Measurements from ENCODE around the gene PNISR.
"Not testable (repeated sequence)": the region's sequence is repeated elsewhere in the genome, so short reads cannot be mapped to it uniquely, and the experiment has no call there.

The PNISR gene, protein sequence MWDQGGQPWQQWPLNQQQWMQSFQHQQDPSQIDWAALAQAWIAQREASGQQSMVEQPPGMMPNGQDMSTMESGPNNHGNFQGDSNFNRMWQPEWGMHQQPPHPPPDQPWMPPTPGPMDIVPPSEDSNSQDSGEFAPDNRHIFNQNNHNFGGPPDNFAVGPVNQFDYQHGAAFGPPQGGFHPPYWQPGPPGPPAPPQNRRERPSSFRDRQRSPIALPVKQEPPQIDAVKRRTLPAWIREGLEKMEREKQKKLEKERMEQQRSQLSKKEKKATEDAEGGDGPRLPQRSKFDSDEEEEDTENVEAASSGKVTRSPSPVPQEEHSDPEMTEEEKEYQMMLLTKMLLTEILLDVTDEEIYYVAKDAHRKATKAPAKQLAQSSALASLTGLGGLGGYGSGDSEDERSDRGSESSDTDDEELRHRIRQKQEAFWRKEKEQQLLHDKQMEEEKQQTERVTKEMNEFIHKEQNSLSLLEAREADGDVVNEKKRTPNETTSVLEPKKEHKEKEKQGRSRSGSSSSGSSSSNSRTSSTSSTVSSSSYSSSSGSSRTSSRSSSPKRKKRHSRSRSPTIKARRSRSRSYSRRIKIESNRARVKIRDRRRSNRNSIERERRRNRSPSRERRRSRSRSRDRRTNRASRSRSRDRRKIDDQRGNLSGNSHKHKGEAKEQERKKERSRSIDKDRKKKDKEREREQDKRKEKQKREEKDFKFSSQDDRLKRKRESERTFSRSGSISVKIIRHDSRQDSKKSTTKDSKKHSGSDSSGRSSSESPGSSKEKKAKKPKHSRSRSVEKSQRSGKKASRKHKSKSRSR

GRCh38 chr6:99424761-99425646 is at the start of gene PNISR:
Gene PNISR, minus strand, starts transcription at chr6:99425308. Its CDS starts 10,649 bp downstream, at chr6:99414659.
- peak within 1 kb of the TSS; percentile 90 to 100 (median 99) for H3K27ac ChIP-seq
- H3K27me3 ChIP-seq, result no peaks in the 10 kb centered on the region
- H4K20me1 ChIP-seq, result peaks cover 41 to 47% (median 46%) of the 10 kb centered on the region in 11 experiments
- H3K4me1 ChIP-seq, result peaks cover 36 to 57% (median 52%) of the 10 kb centered on the region in 10 experiments
- peak within 1 kb of the TSS; percentile 85 to 99 (median 97) for H3K9ac ChIP-seq
- H3K4me2 ChIP-seq, result peak within 1 kb of the TSS; percentile 74 to 97 (median 91)
- peaks cover 7 to 56% (median 30%) of the 10 kb centered on the region in 11 experiments; a peak in 21 of 22 replicates for H3K36me3 ChIP-seq
- H3K9me3 ChIP-seq (replicated peaks in 1 of 11), result no peaks in the 10 kb centered on the region
- no peak for TF ChIP-seq Cebpa-rat (IDR thresholded peaks at IDR 0.05)
- peak within 1 kb of the TSS; percentile 69 to 90 (median 84) for H3K4me3 ChIP-seq

DNA sequence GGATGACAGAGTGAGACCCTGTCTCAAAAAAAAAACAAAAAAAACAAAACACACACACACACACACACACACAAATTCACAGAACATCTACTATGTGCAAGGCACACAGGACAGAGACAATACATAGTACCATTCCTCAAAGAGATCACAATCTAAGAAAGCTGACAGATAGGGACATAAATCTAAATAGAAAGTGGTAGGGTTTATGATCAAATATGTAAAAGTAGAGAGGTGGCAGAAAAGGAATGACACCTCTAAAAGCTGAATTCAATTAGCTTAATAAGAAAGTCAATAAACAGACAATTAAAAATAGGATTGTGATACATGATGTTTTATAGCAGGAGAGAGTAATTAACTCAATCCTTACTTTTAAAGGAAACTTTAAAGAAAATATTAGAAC is 48.6 kb upstream of the PNISR start:
- H3K4me1 ChIP-seq, result no peaks in the 10 kb centered on the region
- H3K4me3 ChIP-seq, result no peak overlapping the region
- H3K27ac ChIP-seq, result no peak overlapping the region
- no peak for TF ChIP-seq Cebpa-rat (IDR thresholded peaks at IDR 0.05)
- peaks cover 25 to 63% (median 34%) of the 10 kb centered on the region in 11 experiments; a peak in 21 of 22 replicates for H3K36me3 ChIP-seq
- H3K9ac ChIP-seq, result no peak overlapping the region
- H3K4me2 ChIP-seq, result no peak overlapping the region
- no peaks in the 10 kb centered on the region; a peak in 1 of 22 replicates for H4K20me1 ChIP-seq
- no peaks in the 10 kb centered on the region for H3K27me3 ChIP-seq
- H3K9me3 ChIP-seq (replicated peaks in 1 of 11), result 0 out of 22 replicates have a peak, but pooled peaks cover 0 to 3% (median 0%) of the 10 kb centered on the region in 11 experiments

DNA sequence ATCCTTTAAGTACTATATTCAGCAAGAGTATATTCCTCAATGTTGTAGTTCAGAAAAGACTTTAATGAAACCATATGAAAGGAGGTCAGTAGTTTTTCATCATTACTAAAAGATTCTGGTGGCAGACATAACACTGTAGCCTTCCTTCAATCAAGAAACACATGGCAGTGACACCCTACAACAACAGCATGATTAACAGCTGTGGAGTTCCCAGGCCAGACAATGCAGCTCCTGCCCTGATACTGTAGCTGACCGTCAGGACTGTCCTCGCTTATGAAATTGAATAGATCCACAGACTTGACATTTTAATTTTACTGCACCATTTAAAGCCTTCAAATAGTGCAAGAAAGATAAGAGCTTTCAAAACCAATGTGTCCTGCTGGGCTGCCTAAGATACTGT is 46.5 kb upstream of the PNISR start:
- Histone ChIP-seq H3K36me3 (peaks cover 20 to 49% (median 27%) of the 10 kb centered on the region in 11 experiments; a peak in 21 of 22 replicates), H3K9ac (no peak overlapping the region), H3K4me3 (no peak overlapping the region), H3K4me2 (no peak overlapping the region), H3K9me3 (replicated peaks in 1 of 11) (no peaks in the 10 kb centered on the region), H4K20me1 (no peaks in the 10 kb centered on the region; a peak in 1 of 22 replicates), H3K4me1 (no peaks in the 10 kb centered on the region), H3K27ac (no peak overlapping the region), H3K27me3 (no peaks in the 10 kb centered on the region)
- TF ChIP-seq Cebpa-rat (IDR thresholded peaks at IDR 0.05), result no peak

GRCh38 chr6:99467509-99468106 is 42.5 kb upstream of the PNISR start:
- Histone ChIP-seq H3K36me3 (peaks cover 4 to 38% (median 17%) of the 10 kb centered on the region in 11 experiments; a peak in 16 of 22 replicates), H3K27ac (no peak overlapping the region), H3K9me3 (replicated peaks in 1 of 11) (no peaks in the 10 kb centered on the region), H3K27me3 (no peaks in the 10 kb centered on the region), H3K4me3 (no peak overlapping the region), H3K4me1 (no peaks in the 10 kb centered on the region), H4K20me1 (no peaks in the 10 kb centered on the region), H3K9ac (no peak overlapping the region), H3K4me2 (no peak overlapping the region)
- TF ChIP-seq Cebpa-rat (IDR thresholded peaks at IDR 0.05), result no peak

DNA sequence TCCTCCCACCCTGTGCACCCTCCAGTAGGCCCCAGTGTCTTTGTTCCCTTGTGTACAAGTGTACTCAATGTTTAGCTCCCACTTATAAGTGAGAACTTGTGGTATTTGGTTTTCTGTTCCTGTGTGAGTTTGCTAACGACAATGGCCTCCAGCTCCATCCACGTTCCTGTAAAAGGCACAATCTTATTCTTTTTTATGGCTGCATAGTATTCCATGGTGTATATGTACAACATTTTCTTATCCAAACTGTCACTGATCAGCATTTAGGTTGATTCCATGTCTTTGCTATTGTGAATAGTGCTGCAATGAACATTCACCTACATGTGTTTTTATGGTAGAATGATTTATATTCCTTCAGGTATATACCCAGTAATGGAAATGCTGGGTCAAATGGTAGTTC is 34.0 kb upstream of the PNISR start:
- H3K9me3 ChIP-seq (replicated peaks in 1 of 11); H3K4me3 ChIP-seq; H4K20me1 ChIP-seq; H3K4me2 ChIP-seq; H3K27me3 ChIP-seq; H3K9ac ChIP-seq; H3K4me1 ChIP-seq; H3K27ac ChIP-seq: not testable (repeated sequence)
- H3K36me3 ChIP-seq, result peaks cover 13 to 51% (median 28%) of the 10 kb centered on the region in 11 experiments; a peak in 20 of 22 replicates

- Histone ChIP-seq H3K9me3 (replicated peaks in 1 of 11) (peaks cover 0 to 6% (median 4%) of the 10 kb centered on the region in 11 experiments; a peak in 5 of 22 replicates), H4K20me1 (no peaks in the 10 kb centered on the region)
- TF ChIP-seq Cebpa-rat (IDR thresholded peaks at IDR 0.05), result no peak
These were observed 33.2 kb upstream of the PNISR start for GRCh38 chr6:99458319-99458718.

DNA sequence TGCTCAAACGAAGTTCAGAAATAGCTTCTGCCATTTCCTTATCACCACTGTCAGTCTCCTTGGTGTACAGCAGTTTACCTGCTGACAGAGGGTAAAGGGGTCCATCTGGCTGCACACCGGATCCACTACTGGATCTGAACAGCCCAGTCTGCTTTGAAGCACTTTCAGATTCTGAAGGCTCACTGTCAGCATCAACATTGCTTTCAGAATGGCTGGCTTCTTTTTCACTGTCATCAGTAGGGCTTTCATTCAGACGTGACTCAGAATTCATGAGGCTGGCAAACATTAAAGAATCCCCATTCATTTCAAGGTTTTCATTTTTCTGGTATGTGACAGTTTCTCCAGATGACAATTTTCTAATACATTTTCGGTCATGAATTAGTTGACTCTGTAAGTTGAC is 21.0 kb upstream of the PNISR start:
- H3K36me3 ChIP-seq, result peaks cover 40 to 78% (median 50%) of the 10 kb centered on the region in 11 experiments
- H3K27ac ChIP-seq, result no peak overlapping the region
- no peak for TF ChIP-seq Cebpa-rat (IDR thresholded peaks at IDR 0.05)
- peaks cover 5 to 19% (median 12%) of the 10 kb centered on the region in 11 experiments; a peak in 14 of 22 replicates for H3K9me3 ChIP-seq (replicated peaks in 1 of 11)
- no peak overlapping the region for H3K9ac ChIP-seq
- H3K4me2 ChIP-seq, result no peak overlapping the region
- H3K4me1 ChIP-seq, result 0 out of 20 replicates have a peak, but pooled peaks cover 0 to 3% (median 0%) of the 10 kb centered on the region in 10 experiments
- H4K20me1 ChIP-seq, result no peaks in the 10 kb centered on the region; a peak in 1 of 22 replicates
- no peaks in the 10 kb centered on the region for H3K27me3 ChIP-seq
- no peak overlapping the region for H3K4me3 ChIP-seq

More at GRCh38 chr6:99458319-99458718, 33.2 kb upstream of the PNISR start:
- H3K4me3 ChIP-seq, result no peak overlapping the region
- H3K4me2 ChIP-seq, result no peak overlapping the region
- no peaks in the 10 kb centered on the region for H3K27me3 ChIP-seq
- no peaks in the 10 kb centered on the region for H3K4me1 ChIP-seq
- H3K27ac ChIP-seq, result no peak overlapping the region
- no peak overlapping the region for H3K9ac ChIP-seq
- H3K36me3 ChIP-seq, result peaks cover 12 to 49% (median 26%) of the 10 kb centered on the region in 11 experiments; a peak in 21 of 22 replicates

All from BLaER1 treated with 17β-estradiol and CSF1 and Interleukin-3, amounts not matched to agents 10 nM and 100 nM (cell line).